ENCODE data around the gene UPK1B. TPM values are rescaled to one million over a fixed set of nuclear protein-coding genes. Genes with fewer than 3 reads are reported as not detected.
A peak's percentile ranks its signal among the peaks of the same experiment; 100 is the strongest.

The UPK1B gene
- polyA plus RNA-seq, 2 of the 4 experiments (the other 2 are of a cell fraction): 7.1 to 36.7 TPM

- no peak for ATAC-seq
- DNase-seq (ENCODE audit: low read depth in 1 of 2, low spot score in 1 of 2): no peak
- Histone ChIP-seq H3K4me3 (no peak overlapping the region), H3K4me2 (peak overlapping the region; percentile 22; the same call in 1 of the 3 replicates), H3K4me1 (peaks cover 7% of the 10 kb centered on the region; the same call in 1 of the 3 replicates), H3K27ac (0 out of 6 replicates have a peak overlapping the region, but pooled peaks of 1 of the 2 experiments have one; percentile 7), H3K9me3 (peaks cover 20% of the 10 kb centered on the region; the same call in 2 of the 3 replicates)
- TF ChIP-seq RAD21 (conservative IDR thresholded peaks at IDR 0.05 in 1 of 2, IDR thresholded peaks at IDR 0.05 in 1 of 2) (no peak), CBX2 (IDR thresholded peaks at IDR 0.05; ENCODE audit: borderline replicate concordance, low read depth) (no peak), KDM5A (IDR thresholded peaks at IDR 0.05) (no peak), EHMT2 (IDR thresholded peaks at IDR 0.05; ENCODE audit: low read depth) (no peak), GATA3 (IDR thresholded peaks at IDR 0.05; ENCODE audit: borderline replicate concordance) (no peak), CHD2 (IDR thresholded peaks at IDR 0.05; ENCODE audit: low read length, partially characterized antibody) (no peak), HOXA7 (CRISPR knock-in tag; IDR thresholded peaks at IDR 0.05) (no peak), HEYL (CRISPR knock-in tag; IDR thresholded peaks at IDR 0.05) (no peak), CHD4 (IDR thresholded peaks at IDR 0.05; ENCODE audit: borderline replicate concordance) (no peak), HOXB5 (CRISPR knock-in tag; IDR thresholded peaks at IDR 0.05) (no peak), ZC3H11A (IDR thresholded peaks at IDR 0.05) (no peak), JUN (IDR thresholded peaks at IDR 0.05) (no peak), BHLHE40 (IDR thresholded peaks at IDR 0.05; ENCODE audit: low read depth, low read length) (no peak), TFCP2L1 (CRISPR knock-in tag; IDR thresholded peaks at IDR 0.05) (no peak), NPAS2 (CRISPR knock-in tag; IDR thresholded peaks at IDR 0.05; ENCODE audit: borderline replicate concordance) (no peak)
- TF ChIP-seq, protein P1, sequence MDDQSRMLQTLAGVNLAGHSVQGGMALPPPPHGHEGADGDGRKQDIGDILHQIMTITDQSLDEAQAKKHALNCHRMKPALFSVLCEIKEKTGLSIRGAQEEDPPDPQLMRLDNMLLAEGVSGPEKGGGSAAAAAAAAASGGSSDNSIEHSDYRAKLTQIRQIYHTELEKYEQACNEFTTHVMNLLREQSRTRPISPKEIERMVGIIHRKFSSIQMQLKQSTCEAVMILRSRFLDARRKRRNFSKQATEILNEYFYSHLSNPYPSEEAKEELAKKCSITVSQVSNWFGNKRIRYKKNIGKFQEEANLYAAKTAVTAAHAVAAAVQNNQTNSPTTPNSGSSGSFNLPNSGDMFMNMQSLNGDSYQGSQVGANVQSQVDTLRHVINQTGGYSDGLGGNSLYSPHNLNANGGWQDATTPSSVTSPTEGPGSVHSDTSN (IDR thresholded peaks at IDR 0.05): no peak
- TF ChIP-seq, protein P2, sequence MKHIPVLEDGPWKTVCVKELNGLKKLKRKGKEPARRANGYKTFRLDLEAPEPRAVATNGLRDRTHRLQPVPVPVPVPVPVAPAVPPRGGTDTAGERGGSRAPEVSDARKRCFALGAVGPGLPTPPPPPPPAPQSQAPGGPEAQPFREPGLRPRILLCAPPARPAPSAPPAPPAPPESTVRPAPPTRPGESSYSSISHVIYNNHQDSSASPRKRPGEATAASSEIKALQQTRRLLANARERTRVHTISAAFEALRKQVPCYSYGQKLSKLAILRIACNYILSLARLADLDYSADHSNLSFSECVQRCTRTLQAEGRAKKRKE (CRISPR knock-in tag; IDR thresholded peaks at IDR 0.05; ENCODE audit: low read depth): no peak
- TF ChIP-seq, protein P3, sequence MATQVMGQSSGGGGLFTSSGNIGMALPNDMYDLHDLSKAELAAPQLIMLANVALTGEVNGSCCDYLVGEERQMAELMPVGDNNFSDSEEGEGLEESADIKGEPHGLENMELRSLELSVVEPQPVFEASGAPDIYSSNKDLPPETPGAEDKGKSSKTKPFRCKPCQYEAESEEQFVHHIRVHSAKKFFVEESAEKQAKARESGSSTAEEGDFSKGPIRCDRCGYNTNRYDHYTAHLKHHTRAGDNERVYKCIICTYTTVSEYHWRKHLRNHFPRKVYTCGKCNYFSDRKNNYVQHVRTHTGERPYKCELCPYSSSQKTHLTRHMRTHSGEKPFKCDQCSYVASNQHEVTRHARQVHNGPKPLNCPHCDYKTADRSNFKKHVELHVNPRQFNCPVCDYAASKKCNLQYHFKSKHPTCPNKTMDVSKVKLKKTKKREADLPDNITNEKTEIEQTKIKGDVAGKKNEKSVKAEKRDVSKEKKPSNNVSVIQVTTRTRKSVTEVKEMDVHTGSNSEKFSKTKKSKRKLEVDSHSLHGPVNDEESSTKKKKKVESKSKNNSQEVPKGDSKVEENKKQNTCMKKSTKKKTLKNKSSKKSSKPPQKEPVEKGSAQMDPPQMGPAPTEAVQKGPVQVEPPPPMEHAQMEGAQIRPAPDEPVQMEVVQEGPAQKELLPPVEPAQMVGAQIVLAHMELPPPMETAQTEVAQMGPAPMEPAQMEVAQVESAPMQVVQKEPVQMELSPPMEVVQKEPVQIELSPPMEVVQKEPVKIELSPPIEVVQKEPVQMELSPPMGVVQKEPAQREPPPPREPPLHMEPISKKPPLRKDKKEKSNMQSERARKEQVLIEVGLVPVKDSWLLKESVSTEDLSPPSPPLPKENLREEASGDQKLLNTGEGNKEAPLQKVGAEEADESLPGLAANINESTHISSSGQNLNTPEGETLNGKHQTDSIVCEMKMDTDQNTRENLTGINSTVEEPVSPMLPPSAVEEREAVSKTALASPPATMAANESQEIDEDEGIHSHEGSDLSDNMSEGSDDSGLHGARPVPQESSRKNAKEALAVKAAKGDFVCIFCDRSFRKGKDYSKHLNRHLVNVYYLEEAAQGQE (IDR thresholded peaks at IDR 0.05): no peak
- 49% methylated on average over 1 of the region's 1 CpG for WGBS (ENCODE audit: missing lambda C conversion rate)
- CTCF ChIA-PET: interaction anchor here (1.3 to 1.4 kb wide), 2 partner anchors 15 to 24 kb away, joined by 3 to 5 read pairs; partner anchors contain the start of gene TEX55
- POLR2A ChIA-PET: interaction anchor here (0.9 kb wide), 1 partner anchor 80 kb away, joined by 3 read pairs; the partner anchor contains the start of gene B4GALT4
- FAIRE-seq: no peak
Observed at GRCh38 chr3:119160815-119161214, 12.6 kb upstream of the UPK1B start.

GRCh38 chr3:119161240-119161639 lies 12.2 kb upstream of the UPK1B start:
- WGBS (ENCODE audit: missing lambda C conversion rate): 73% methylated on average over 2 of the region's 2 CpGs
- peak in 1 of 2 experiments; percentile 39 for DNase-seq (ENCODE audit: low read depth in 1 of 2, low spot score in 1 of 2)
- POLR2A ChIA-PET: interaction anchor here (0.9 kb wide), 1 partner anchor 80 kb away, joined by 3 read pairs; the partner anchor contains the start of gene B4GALT4
- peak in 1 of 2 experiments; percentile 49; a peak in 3 of 6 replicates for ATAC-seq
- H3K4me3 ChIP-seq: no peak overlapping the region
- peak overlapping the region; percentile 3 to 7; a peak in 1 of 6 replicates for H3K27ac ChIP-seq
- FAIRE-seq: peak; percentile 79
- peak overlapping the region; percentile 22; the same call in 1 of the 3 replicates for H3K4me2 ChIP-seq
- H3K4me1 ChIP-seq: peaks cover 7% of the 10 kb centered on the region; the same call in 1 of the 3 replicates
- peaks cover 17% of the 10 kb centered on the region; the same call in 2 of the 3 replicates for H3K9me3 ChIP-seq
- CTCF ChIA-PET: interaction anchor here (0.9 to 1.4 kb wide), 4 partner anchors 15 to 80 kb away, joined by 3 to 5 read pairs (median 3); partner anchors contain the start of genes B4GALT4 and TEX55
- TF ChIP-seq ZSCAN20 (CRISPR knock-in tag; IDR thresholded peaks at IDR 0.05): no peak
- TF ChIP-seq JUN (IDR thresholded peaks at IDR 0.05): no peak
- TF ChIP-seq, protein P1 (IDR thresholded peaks at IDR 0.05): no peak
- TF ChIP-seq HDAC2 (IDR thresholded peaks at IDR 0.05): no peak
- TF ChIP-seq NR3C1 (IDR thresholded peaks at IDR 0.05): no peak
- TF ChIP-seq MYC (IDR thresholded peaks at IDR 0.05; ENCODE audit: borderline replicate concordance, low read length): no peak
- TF ChIP-seq HES2 (IDR thresholded peaks at IDR 0.05): no peak
- TF ChIP-seq CHD4 (IDR thresholded peaks at IDR 0.05; ENCODE audit: borderline replicate concordance): no peak
- no peak for TF ChIP-seq BCL3 (IDR thresholded peaks at IDR 0.05)
- no peak for TF ChIP-seq NPAS2 (CRISPR knock-in tag; IDR thresholded peaks at IDR 0.05; ENCODE audit: borderline replicate concordance)
- no peak for TF ChIP-seq POLR2A (IDR thresholded peaks at IDR 0.05; ENCODE audit: low read length)
- no peak for TF ChIP-seq MAZ (IDR thresholded peaks at IDR 0.05; ENCODE audit: borderline replicate concordance, low read depth, low read length)
- no peak for TF ChIP-seq HOXB5 (CRISPR knock-in tag; IDR thresholded peaks at IDR 0.05)
- TF ChIP-seq, protein P2 (CRISPR knock-in tag; IDR thresholded peaks at IDR 0.05; ENCODE audit: low read depth): no peak
